Measurements from ENCODE around the gene WSB1.

WSB1 gene

DNA sequence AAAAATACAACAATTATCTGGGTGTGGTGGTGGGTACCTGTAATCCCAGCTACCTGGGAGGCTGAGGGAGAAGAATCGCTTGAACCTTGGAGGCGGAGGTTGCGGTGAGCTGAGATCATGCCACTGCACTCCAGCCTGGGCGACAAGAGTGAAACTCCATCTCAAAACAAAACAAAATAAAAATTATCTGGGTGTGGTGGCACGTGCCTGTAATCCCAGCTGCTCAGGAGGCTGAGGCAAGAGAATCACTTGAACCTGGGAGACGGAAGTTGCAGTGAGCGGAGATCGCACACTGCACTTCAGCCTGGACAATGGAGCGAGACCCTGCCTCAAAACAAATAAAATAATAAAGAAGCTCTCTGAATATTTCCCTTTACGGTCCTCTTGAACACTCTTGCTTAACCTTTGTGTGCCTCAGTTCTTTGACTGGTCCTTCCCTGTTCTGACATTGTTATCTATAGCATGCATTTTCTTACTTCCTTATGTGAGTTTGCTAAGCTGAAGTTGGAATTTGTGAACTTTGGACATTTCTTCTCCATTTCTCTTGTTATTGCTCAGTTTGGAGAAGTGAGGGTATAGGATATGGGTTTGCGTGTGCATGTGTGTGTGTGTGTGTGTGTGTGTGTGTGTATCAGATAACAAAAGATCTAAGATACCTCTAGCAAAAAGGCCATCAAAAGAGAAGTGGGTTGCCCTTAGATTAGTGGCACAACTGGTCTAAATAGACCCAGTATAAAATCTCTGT is 29.7 kb upstream of the WSB1 start:
- Histone ChIP-seq H3K27ac (replicated peaks) (no peak overlapping the region), H3K27me3 (ENCODE audit: insufficient read depth, poor library complexity, severe bottlenecking) (no peaks in the 10 kb centered on the region), H3K4me3 (replicated peaks; ENCODE audit: insufficient read depth, low read length) (no peak overlapping the region)
- TF ChIP-seq POLR2AphosphoS5 (IDR thresholded peaks at IDR 0.05; ENCODE audit: low read depth) (no peak), SPI1 (IDR thresholded peaks at IDR 0.05; ENCODE audit: borderline replicate concordance, low read depth) (peak; percentile 67), GABPA (IDR thresholded peaks at IDR 0.05; ENCODE audit: low read depth) (no peak)
- TF ChIP-seq, protein P1, sequence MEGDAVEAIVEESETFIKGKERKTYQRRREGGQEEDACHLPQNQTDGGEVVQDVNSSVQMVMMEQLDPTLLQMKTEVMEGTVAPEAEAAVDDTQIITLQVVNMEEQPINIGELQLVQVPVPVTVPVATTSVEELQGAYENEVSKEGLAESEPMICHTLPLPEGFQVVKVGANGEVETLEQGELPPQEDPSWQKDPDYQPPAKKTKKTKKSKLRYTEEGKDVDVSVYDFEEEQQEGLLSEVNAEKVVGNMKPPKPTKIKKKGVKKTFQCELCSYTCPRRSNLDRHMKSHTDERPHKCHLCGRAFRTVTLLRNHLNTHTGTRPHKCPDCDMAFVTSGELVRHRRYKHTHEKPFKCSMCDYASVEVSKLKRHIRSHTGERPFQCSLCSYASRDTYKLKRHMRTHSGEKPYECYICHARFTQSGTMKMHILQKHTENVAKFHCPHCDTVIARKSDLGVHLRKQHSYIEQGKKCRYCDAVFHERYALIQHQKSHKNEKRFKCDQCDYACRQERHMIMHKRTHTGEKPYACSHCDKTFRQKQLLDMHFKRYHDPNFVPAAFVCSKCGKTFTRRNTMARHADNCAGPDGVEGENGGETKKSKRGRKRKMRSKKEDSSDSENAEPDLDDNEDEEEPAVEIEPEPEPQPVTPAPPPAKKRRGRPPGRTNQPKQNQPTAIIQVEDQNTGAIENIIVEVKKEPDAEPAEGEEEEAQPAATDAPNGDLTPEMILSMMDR (IDR thresholded peaks at IDR 0.05; ENCODE audit: insufficient read depth, low read length) = no peak
- TF ChIP-seq, protein P2, sequence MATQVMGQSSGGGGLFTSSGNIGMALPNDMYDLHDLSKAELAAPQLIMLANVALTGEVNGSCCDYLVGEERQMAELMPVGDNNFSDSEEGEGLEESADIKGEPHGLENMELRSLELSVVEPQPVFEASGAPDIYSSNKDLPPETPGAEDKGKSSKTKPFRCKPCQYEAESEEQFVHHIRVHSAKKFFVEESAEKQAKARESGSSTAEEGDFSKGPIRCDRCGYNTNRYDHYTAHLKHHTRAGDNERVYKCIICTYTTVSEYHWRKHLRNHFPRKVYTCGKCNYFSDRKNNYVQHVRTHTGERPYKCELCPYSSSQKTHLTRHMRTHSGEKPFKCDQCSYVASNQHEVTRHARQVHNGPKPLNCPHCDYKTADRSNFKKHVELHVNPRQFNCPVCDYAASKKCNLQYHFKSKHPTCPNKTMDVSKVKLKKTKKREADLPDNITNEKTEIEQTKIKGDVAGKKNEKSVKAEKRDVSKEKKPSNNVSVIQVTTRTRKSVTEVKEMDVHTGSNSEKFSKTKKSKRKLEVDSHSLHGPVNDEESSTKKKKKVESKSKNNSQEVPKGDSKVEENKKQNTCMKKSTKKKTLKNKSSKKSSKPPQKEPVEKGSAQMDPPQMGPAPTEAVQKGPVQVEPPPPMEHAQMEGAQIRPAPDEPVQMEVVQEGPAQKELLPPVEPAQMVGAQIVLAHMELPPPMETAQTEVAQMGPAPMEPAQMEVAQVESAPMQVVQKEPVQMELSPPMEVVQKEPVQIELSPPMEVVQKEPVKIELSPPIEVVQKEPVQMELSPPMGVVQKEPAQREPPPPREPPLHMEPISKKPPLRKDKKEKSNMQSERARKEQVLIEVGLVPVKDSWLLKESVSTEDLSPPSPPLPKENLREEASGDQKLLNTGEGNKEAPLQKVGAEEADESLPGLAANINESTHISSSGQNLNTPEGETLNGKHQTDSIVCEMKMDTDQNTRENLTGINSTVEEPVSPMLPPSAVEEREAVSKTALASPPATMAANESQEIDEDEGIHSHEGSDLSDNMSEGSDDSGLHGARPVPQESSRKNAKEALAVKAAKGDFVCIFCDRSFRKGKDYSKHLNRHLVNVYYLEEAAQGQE (IDR thresholded peaks at IDR 0.05; ENCODE audit: insufficient replicate concordance, low read depth) = no peak
- DNase-seq (ENCODE audit: low read depth in 1 of 2, low spot score in 1 of 2) = peak in 1 of 2 experiments; percentile 67

DNA sequence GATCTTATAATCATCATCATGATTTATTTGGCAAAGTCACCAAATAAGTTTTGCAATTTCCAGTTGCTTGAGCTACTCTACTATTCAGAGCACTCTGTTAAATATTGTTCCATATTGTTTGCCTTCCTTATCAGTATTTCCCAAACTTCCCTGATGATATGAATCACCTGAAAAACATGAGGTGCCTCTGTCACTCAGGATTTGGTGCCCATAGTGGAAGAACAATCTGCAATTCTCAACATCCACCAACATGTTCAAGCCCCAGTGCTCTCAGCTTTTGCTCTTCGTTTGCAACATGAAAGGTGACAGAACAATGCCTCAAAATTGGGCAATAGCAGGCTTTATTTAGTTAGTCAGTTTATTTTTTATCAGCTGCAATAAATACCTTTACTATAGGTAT is 28.6 kb upstream of the WSB1 start:
- no peak overlapping the region for H3K4me3 ChIP-seq (replicated peaks; ENCODE audit: insufficient read depth, low read length)
- TF ChIP-seq, protein P1 (IDR thresholded peaks at IDR 0.05; ENCODE audit: insufficient read depth, low read length) = no peak
- TF ChIP-seq SPI1 (IDR thresholded peaks at IDR 0.05; ENCODE audit: borderline replicate concordance, low read depth) (no peak), POLR2AphosphoS5 (IDR thresholded peaks at IDR 0.05; ENCODE audit: low read depth) (no peak), GABPA (IDR thresholded peaks at IDR 0.05; ENCODE audit: low read depth) (no peak)
- TF ChIP-seq, protein P2 (IDR thresholded peaks at IDR 0.05; ENCODE audit: insufficient replicate concordance, low read depth) = no peak
- no peak overlapping the region for H3K27ac ChIP-seq (replicated peaks)
- no peak for DNase-seq (ENCODE audit: low read depth in 1 of 2, low spot score in 1 of 2)
- no peaks in the 10 kb centered on the region for H3K27me3 ChIP-seq (ENCODE audit: insufficient read depth, poor library complexity, severe bottlenecking)

DNA sequence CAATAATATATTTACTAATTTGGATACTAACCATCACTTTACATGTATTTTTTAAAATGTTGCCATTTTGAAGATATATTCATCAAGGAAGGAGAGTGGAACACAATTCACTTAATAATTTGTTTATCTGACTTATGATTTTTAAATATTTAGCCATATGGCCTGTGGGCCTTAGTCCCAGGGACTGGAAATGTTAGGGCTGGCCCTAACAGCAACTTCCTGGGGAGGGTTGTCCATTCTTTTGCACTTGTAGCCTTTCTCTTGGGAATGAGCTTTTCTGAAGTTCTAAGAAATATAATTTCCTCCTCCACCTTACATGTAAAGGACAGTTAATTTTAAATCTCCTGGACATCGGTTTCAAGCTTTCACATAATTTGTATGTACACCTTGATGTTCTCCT is 27.7 kb upstream of the WSB1 start:
- Histone ChIP-seq H3K4me3 (replicated peaks; ENCODE audit: insufficient read depth, low read length) (no peak overlapping the region), H3K27me3 (ENCODE audit: insufficient read depth, poor library complexity, severe bottlenecking) (no peaks in the 10 kb centered on the region), H3K27ac (replicated peaks) (no peak overlapping the region)
- TF ChIP-seq GABPA (IDR thresholded peaks at IDR 0.05; ENCODE audit: low read depth) (no peak), SPI1 (IDR thresholded peaks at IDR 0.05; ENCODE audit: borderline replicate concordance, low read depth) (no peak), POLR2AphosphoS5 (IDR thresholded peaks at IDR 0.05; ENCODE audit: low read depth) (no peak)
- TF ChIP-seq, protein P2 (IDR thresholded peaks at IDR 0.05; ENCODE audit: insufficient replicate concordance, low read depth) = no peak
- TF ChIP-seq, protein P1 (IDR thresholded peaks at IDR 0.05; ENCODE audit: insufficient read depth, low read length) = no peak
- no peak for DNase-seq (ENCODE audit: low read depth in 1 of 2, low spot score in 1 of 2)
